ES-I3 (cell line): Measurements from ENCODE around the gene ANKMY1.
"Not testable (repeated sequence)": the region's sequence is repeated elsewhere in the genome, so short reads cannot be mapped to it uniquely, and the experiment has no call there.

ENCODE experiments used
- H3K36me3 ChIP-seq: 2 replicates; pipeline ENCODE4 v1.6.1; 2013; ENCODE audit warnings: mild to moderate bottlenecking, low read length, control low read depth, moderate library complexity; ENCODE audit not compliant: insufficient read depth
- H3K4me1 ChIP-seq: 2 replicates; pipeline ENCODE4 v1.6.1; 2013; ENCODE audit warnings: mild to moderate bottlenecking, control low read depth, low read length; ENCODE audit not compliant: insufficient read depth
- H3K9ac ChIP-seq: 2 replicates; pipeline ENCODE4 v1.6.1; 2013; ENCODE audit warnings: low read depth, mild to moderate bottlenecking, low read length, moderate library complexity
- H3K9me3 ChIP-seq: 2 replicates; pipeline ENCODE4 v1.6.1; 2013; ENCODE audit warnings: mild to moderate bottlenecking, low read length, moderate library complexity; ENCODE audit not compliant: control insufficient read depth, insufficient read depth

Gene ANKMY1

DNA sequence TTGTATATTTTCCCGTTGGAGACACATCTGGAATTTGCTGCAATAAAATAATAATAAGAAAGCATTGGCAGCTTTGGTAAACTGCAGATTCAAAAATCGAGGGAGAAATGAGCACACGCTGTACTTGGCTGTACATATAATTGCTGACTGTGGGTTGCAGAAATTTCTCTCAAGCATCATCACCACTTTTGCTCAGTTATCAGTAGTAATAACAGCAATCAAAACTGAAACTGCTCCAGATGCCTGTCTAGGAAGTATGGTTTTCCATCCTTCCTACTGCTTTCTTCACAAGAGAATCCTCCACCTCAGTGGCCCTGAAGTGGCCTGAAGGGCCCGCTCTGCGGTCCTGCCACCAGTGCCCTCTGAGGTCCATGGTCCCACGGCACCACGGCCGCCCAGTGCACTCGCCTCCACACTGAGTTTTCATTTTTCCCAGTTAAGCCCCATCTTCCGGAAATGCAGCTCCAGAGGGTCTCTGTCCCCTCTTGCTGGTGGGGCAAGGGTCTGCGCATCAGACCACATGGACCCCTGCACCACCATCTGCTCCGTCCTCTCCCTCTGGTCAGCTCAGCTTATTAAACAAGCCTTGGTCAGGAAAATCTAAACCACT lies 6.3 kb upstream of the ANKMY1 start:
- H3K4me1 ChIP-seq: peaks cover 16% of the 10 kb centered on the region; the same call in 1 of the 2 replicates
- no peak overlapping the region for H3K9ac ChIP-seq
- H3K9me3 ChIP-seq: no peaks in the 10 kb centered on the region
- H3K36me3 ChIP-seq: no peaks in the 10 kb centered on the region

DNA sequence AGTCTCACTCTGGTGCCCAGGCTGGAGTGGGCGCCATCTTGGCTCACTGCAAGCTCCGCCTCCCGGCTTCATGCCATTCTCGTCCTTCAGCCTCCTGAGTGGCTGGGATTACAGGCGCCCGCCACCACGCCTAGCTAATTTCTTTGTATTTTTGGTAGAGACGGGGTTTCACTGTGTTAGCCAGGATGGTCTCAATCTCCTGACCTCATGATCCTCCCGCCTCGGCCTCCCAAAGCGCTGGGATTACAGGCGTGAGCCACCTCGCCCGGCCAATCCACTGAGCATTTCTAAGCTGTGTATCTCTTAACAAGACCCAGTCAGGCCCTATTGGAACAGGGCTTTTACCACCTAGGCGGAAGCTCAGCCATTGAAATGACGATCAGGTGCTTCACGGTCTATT lies 5.4 kb upstream of the ANKMY1 start:
- H3K9me3 ChIP-seq, H3K9ac ChIP-seq, H3K36me3 ChIP-seq: not testable (repeated sequence)
- peaks cover 16% of the 10 kb centered on the region; the same call in 1 of the 2 replicates for H3K4me1 ChIP-seq

DNA sequence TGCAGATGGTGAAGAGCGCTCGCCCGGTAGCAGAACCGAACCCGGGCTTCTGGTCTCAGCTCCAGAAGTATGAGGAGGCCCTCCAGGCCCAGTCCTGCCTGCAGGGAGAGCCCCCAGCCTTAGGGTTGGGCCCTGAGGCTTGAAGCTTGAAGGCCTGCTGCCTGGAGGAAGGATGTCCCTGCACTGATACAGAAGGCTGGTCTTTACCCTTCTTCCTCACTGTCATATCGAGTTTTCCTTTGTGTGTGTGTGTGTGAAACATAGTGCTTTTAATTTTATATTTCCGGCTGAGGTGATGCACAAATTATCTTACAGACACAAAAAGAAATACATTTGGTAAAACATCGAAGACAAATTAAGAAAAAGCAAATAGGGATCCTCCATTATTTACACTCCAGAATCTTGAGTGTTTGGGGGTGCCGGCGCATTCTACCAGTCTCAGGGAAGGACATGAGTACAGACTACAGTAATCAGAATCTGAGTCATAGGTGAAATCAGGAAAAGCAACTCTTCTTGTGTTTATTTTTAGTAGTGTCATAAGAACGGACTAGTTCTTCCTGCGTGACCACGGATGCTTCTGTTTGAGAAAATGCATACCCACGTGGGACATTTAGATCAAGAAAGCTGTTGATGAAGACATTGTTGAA lies 3.7 kb upstream of the ANKMY1 start:
- Histone ChIP-seq H3K9ac (peak overlapping the region; percentile 52; the same call in 1 of the 2 replicates), H3K4me1 (peaks cover 7% of the 10 kb centered on the region; the same call in 1 of the 2 replicates), H3K9me3 (no peaks in the 10 kb centered on the region), H3K36me3 (no peaks in the 10 kb centered on the region)

DNA sequence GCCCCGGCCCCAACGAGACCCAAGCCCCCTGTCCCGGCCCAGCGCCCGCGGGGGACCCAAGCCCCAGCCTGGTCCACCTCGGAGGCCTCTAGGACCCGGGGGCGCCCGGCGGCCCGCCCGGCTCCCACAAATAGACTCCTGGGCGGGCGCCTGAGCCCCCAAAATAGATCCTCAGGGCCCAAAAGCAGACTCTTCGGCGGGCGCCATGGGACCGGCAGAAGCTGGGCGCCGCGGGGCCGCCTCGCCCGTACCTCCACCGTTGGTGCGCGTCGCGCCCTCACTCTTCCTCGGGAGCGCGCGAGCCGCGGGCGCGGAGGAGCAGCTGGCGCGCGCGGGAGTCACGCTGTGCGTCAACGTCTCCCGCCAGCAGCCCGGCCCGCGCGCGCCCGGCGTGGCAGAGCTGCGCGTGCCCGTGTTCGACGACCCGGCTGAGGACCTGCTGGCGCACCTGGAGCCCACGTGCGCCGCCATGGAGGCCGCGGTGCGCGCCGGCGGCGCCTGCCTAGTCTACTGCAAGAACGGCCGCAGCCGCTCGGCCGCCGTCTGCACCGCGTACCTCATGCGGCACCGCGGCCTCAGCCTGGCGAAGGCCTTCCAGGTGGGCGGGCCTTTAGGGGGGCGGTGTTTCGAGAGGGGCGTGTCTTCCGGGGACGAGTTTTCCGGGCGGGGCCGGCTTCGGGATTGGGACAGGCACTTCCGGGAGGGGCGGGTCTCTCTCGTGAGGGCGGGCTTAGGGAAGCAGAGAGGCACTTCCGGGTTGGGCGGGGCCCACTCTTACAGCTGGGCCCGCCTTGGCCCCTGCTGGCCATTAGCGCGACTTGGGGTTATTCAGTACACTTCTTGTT lies 2.9 kb upstream of the ANKMY1 start:
- peak overlapping the region; percentile 52 for H3K9ac ChIP-seq
- no peaks in the 10 kb centered on the region for H3K36me3 ChIP-seq
- H3K9me3 ChIP-seq: no peaks in the 10 kb centered on the region
- H3K4me1 ChIP-seq: peaks cover 7% of the 10 kb centered on the region; the same call in 1 of the 2 replicates

DNA sequence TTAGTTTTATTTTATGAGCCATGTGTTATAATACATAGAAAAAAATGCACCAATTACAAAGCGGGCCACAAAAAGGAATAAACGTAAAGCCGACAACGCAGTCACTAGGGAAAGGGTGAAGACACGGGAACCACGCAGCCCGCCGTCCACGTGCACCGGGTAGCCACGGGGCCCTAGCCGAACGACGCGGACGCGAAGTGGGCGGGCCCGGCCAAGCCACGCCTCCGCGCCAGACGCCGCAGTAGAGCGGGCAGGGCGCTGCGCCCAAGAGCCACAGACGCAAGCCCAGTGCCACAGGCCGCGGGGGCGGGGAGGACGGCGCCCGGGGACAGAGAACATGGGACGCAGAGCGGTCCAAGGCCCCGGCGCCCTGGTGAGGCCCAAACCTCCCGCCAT lies 2.3 kb upstream of the ANKMY1 start, which contains the start of gene DUSP28:
TSS of gene DUSP28 (plus strand) at position 274 of the 396 bp plus-strand sequence. CDS start 328 bp downstream, outside the sequence.
- H3K36me3 ChIP-seq: no peaks in the 10 kb centered on the region
- H3K4me1 ChIP-seq: peaks cover 3% of the 10 kb centered on the region; the same call in 1 of the 2 replicates
- H3K9ac ChIP-seq: peak within 1 kb of the TSS; percentile 52
- H3K9me3 ChIP-seq: no peaks in the 10 kb centered on the region

DNA sequence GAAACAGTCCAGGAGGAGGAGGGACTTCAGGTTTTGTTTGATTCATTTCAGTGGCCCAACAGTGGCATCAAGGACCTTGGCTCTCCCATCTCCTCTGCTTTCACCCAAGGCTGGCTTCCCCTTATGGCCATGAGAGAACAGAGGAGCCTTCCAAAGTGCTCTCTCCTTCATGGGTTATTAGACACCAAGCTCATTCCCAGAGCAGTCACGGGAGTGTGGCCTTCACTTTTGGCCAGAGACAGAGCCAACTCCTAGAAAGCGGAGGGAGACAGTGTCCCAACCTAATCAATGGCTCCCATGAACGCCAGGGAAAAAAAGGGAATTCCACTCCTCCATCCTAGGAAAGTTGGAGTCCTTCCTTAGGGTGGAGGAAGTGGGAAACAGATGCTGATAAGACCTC lies 1.5 kb upstream of the ANKMY1 start:
- Histone ChIP-seq H3K36me3 (no peaks in the 10 kb centered on the region), H3K9ac (no peak overlapping the region), H3K4me1 (no peaks in the 10 kb centered on the region; the same call in 1 of the 2 replicates), H3K9me3 (no peaks in the 10 kb centered on the region)

DNA sequence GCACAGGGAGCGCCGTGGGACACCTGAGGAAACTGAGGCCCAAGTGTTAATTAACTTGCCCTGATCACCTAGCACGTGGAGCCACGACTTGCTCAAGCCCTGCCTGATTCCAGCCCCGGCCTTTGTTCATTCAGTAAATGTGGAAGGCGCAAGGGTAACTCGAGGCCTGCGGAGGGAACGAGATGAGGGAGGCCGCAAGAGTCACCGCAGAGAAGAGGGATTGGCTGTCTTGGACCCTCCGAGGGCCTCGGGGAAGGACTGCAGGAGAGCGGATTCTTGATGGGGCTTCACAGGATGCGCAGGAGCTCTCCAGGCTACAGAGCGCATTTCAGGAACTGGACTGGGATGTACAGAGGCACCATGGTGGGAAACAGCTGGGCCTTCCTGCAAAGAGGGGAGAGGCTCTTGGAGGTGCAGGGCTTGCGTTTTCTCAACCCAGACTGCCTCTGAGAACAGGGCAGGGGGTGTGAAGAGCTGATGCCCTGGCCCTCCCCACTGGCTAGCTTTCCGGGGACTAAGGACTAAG lies 511 bp upstream of the ANKMY1 start:
- Histone ChIP-seq H3K36me3 (no peaks in the 10 kb centered on the region), H3K4me1 (no peaks in the 10 kb centered on the region; the same call in 1 of the 2 replicates), H3K9ac (peak overlapping the region; percentile 36; the same call in 1 of the 2 replicates), H3K9me3 (no peaks in the 10 kb centered on the region)

DNA sequence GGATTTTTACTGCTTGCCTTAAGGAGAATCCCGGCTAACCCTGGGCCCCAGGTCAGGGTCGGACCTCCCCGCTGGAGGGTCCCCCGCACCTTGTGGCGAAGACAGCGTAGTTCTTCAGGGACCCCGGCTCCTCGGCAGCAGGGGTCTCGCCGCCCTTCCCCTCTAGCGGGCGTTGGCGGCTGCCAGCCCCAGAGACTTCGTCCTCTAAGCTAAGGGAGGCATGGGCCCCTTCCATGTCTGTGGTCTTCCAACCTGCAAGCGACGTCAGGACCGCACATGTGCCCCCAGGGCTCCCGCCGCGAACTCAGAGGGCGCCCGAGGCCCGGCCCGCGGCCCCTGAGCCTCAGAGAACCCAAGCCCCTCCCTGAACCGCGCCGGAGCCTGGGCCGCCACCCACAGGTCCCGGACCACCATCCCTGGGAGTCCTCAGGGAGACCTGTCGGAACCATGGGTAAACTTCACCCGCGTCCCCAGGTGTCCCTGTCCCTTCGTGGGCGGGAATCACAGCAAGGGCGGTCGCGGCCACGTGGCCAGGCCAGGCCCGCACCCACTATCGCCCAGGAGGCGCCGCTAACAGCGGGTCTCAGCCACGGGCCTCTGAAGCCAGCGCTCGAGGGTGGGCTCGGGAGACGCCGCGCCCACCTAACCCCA lies 562 bp downstream of the ANKMY1 start:
- H3K9me3 ChIP-seq: no peaks in the 10 kb centered on the region
- H3K4me1 ChIP-seq: no peaks in the 10 kb centered on the region; the same call in 1 of the 2 replicates
- peak overlapping the region; percentile 29; the same call in 1 of the 2 replicates for H3K9ac ChIP-seq
- H3K36me3 ChIP-seq: no peaks in the 10 kb centered on the region

DNA sequence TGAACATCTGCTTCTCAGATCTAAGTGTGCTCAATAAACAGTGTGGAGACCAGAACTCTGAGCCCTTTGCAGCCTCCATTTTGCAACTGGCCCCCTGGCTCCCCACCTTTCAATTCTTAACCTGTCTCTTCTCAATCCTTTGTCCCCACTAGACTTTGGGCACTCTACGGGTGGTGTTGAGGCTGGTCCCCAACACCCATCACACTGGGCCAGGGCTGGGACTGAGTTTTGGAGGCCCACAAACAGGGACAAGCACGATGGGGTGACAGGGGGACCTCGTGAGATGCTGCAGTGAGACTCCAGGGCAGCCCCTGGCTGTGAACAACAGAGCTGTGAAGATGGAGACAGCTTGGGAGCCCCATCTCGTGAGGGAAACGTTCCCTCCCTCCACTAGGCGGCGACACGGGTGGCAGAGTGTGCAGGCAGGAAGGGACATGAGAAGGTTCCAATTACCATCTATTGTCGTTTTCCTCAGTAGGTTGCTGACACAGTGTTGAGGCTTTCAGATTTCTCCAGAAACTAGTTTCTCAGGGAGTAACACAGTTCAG lies 1.2 kb downstream of the ANKMY1 start:
- Histone ChIP-seq H3K4me1 (no peaks in the 10 kb centered on the region; the same call in 1 of the 2 replicates), H3K9ac (peak overlapping the region; percentile 29; the same call in 1 of the 2 replicates), H3K36me3 (no peaks in the 10 kb centered on the region), H3K9me3 (peaks cover 3% of the 10 kb centered on the region; the same call in 1 of the 2 replicates)

DNA sequence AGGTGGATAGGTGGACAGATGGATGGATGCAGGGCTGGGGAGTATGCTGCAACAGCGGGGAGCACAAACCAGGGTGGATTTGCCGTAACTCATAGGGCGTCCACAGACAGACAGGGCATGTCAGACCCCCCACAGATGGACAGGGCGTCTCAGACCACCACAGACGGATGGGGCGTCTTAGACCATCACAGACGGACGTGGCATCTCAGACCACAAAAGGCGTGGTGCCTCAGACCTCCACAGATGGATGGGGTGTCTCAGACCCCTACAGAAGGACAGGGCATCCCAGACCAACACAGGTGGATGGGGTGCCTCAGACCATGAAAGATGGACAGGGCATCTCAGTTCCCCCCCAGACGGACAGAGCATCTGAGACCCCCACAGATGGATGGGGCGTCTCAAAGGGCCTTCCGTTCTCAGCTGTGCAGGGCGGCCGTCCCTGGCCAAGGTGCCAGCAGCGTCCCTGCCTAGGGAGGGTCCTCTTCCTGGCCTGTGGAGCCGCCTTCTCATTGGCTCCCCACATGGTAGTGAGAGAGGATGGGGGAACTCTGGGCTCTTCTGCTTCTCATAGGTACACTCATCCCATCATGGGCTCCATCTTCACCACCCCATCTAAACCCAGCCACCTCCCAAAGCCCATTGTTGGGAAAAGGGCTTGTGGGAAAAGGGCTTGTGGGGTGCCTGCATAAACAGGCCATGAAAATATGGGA lies 2.1 kb downstream of the ANKMY1 start:
- H3K9ac ChIP-seq: no peak overlapping the region
- H3K4me1 ChIP-seq: no peaks in the 10 kb centered on the region; the same call in 1 of the 2 replicates
- H3K9me3 ChIP-seq: peaks cover 13% of the 10 kb centered on the region; the same call in 1 of the 2 replicates
- no peaks in the 10 kb centered on the region for H3K36me3 ChIP-seq

DNA sequence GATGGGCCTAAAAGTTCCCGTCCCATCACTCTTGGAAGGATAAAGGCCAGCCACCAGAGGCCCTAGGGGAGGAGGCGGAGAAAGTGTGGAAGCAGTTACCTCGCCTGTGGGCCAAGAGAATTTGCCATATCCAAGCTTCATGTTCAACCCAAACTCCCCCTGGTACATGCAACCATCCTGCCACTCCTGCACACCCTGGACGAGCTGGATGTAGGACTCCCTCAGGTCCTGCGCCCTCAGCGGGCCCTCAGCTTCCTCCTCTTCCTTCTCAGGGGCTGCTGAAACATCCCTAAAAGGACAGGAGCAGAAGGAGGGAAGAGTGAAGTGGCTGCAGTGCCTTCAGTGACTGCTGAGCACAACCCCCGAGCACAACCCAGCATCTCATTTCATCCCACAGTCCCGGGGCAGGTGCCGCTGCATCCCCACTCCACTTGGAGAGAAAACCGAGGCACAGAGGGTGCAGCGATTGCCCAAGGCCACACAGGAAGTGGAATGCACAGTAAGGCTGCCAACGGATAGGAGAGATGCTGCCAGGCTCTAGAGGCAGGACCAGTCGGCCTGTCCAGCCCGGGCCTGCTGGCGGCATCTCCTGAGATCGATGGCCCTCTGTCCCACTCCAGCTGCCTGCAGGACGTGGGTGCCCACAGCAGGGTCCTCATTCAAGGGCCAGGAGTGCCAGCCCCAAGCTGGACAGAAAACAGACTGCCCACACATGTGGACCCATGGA lies 2.9 kb downstream of the ANKMY1 start:
- Histone ChIP-seq H3K9me3 (peaks cover 14% of the 10 kb centered on the region; the same call in 1 of the 2 replicates), H3K9ac (no peak overlapping the region), H3K4me1 (no peaks in the 10 kb centered on the region; the same call in 1 of the 2 replicates), H3K36me3 (no peaks in the 10 kb centered on the region)

DNA sequence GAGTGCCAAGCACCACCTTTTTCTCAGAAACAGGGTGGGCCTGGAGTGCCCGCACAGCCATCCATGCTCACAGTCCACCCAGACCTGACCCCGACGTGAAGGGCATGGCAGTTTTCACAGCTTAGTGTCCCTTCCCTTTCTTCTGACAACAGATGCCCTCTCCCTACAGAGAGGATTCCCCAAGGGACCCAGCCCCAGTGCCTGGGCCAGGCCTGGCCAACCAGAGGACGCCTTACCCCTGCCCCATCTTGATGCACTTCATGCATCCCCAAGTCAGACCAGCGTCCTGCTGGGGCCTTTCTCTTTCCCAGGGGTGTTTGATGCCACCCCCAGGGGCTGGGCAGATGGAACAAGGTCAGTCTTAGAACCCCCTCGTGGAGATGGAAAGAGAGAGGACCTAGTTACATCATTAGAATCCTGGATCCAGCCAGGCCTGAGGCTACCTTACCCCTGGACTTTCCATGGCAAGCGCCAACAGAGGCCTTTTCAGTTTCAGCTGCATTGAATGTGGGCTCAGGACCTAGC lies 3.8 kb downstream of the ANKMY1 start:
- Histone ChIP-seq H3K36me3 (no peaks in the 10 kb centered on the region), H3K9ac (no peak overlapping the region), H3K9me3 (peaks cover 14% of the 10 kb centered on the region; the same call in 1 of the 2 replicates), H3K4me1 (no peaks in the 10 kb centered on the region; the same call in 1 of the 2 replicates)
